Fibroblast of lung (primary cell): ENCODE measurements around the gene HAUS1. TPM values are rescaled to one million over a fixed set of nuclear protein-coding genes. Genes with fewer than 3 reads are reported as not detected.
A peak's percentile ranks its signal among the peaks of the same experiment; 100 is the strongest.

Source experiments
- DNase-seq, 2 donors: peaks; one replicate each; pipeline versions ENCODE4 v3.0.0 to v3.0.0-alpha.2; 2010; ENCODE audit warnings: low read depth in 2 of 2
- H2AFZ ChIP-seq: 2 replicates; pipeline ENCODE4 v1.5.1; 2012; ENCODE audit warnings: low read length, control low read depth, inconsistent platforms
- H3K27ac ChIP-seq: 2 replicates; pipeline ENCODE4 v1.5.1; 2011; ENCODE audit warnings: low read length, control low read depth; ENCODE audit not compliant: insufficient read depth
- H3K27me3 ChIP-seq: 2 replicates; pipeline ENCODE4 v1.5.1; 2011; ENCODE audit warnings: mild to moderate bottlenecking, low read length; ENCODE audit not compliant: control insufficient read depth, insufficient read depth
- H3K36me3 ChIP-seq: 2 replicates; pipeline ENCODE4 v1.5.1; 2011; ENCODE audit warnings: low read length; ENCODE audit not compliant: control insufficient read depth, insufficient read depth
- H3K4me1 ChIP-seq: 2 replicates; pipeline ENCODE4 v1.5.1; 2011; ENCODE audit warnings: low read length; ENCODE audit not compliant: control insufficient read depth, insufficient read depth; ENCODE audit errors: extremely low read depth
- H3K4me2 ChIP-seq: 2 replicates; pipeline ENCODE4 v1.5.1; 2011; ENCODE audit warnings: low read length, control low read depth; ENCODE audit not compliant: insufficient read depth; ENCODE audit errors: extremely low read depth
- H3K4me3 ChIP-seq, 4 experiments: fragments of 200-600 bp in 1 of 4; sonication (generic) in 1 of 4; replicated peaks in 1 of 4; 2 replicates each; pipeline ENCODE4 v1.5.1; 2011 to 2016; ENCODE audit warnings: low read length in 4 of 4, low read depth in 3 of 4, mild to moderate bottlenecking in 3 of 4, control low read depth in 2 of 4, inconsistent platforms in 1 of 4, mixed read lengths in 1 of 4; ENCODE audit not compliant: insufficient read depth in 1 of 4; ENCODE audit errors: control extremely low read depth in 1 of 4
- H3K79me2 ChIP-seq: 2 replicates; pipeline ENCODE4 v1.5.1; 2012; ENCODE audit warnings: mild to moderate bottlenecking, low read length, inconsistent platforms; ENCODE audit not compliant: control insufficient read depth, insufficient read depth
- H3K9ac ChIP-seq: 2 replicates; pipeline ENCODE4 v1.5.1; 2011; ENCODE audit warnings: mild to moderate bottlenecking, low read length, control low read depth; ENCODE audit not compliant: insufficient read depth
- H3K9me3 ChIP-seq: 2 replicates; pipeline ENCODE4 v1.5.1; 2012; ENCODE audit warnings: low read depth, low read length; ENCODE audit not compliant: control insufficient read depth, insufficient read depth
- H4K20me1 ChIP-seq: 2 replicates; pipeline ENCODE4 v1.5.1; 2011; ENCODE audit warnings: low read length; ENCODE audit not compliant: control insufficient read depth, insufficient read depth; ENCODE audit errors: extremely low read depth
- CTCF ChIP-seq, 2 donors: IDR thresholded peaks in 1 of 2; conservative IDR thresholded peaks in 1 of 2; 1 replicate in 1 of 2; 2 replicates in 1 of 2; pipeline ENCODE4 v1.5.1; 2011 to 2012; ENCODE audit warnings: low read length in 2 of 2, control low read depth in 1 of 2, inconsistent platforms in 1 of 2, low read depth in 1 of 2, mild to moderate bottlenecking in 1 of 2
- EZH2 ChIP-seq: IDR thresholded peaks from 2 replicates; pipeline ENCODE4 v1.5.1; 2012; ENCODE audit warnings: low read length, control low read depth, mild to moderate bottlenecking; ENCODE audit errors: missing control alignments
- polyA plus RNA-seq, 2 donors: library from polyadenylated mRNA; depleted of rRNA in 1 of 2; stranded (reverse) in 1 of 2; unstranded in 1 of 2; fragments of >200 nt; gene quantifications; 2 replicates each; pipeline ENCODE4 v1.2.1, GENCODE V29; 2011 to 2012; ENCODE audit warnings: missing spikeins in 1 of 2
- total RNA-seq: library from RNA; depleted of rRNA; stranded (reverse); fragments of >200 nt; gene quantifications from 2 replicates; pipeline ENCODE4 v1.2.1, GENCODE V29; 2014

HAUS1 gene
- total and polyA plus RNA-seq, 2 donors (not counting 1 experiment from before 2014, with no cell fraction given): 25.4 to 52.8 TPM

GRCh38 chr18:46155641-46156051, 51.5 kb downstream of the HAUS1 start:
- Histone ChIP-seq H3K9me3 (no peaks in the 10 kb centered on the region), H3K9ac (no peak overlapping the region), H3K4me2 (no peak overlapping the region), H4K20me1 (no peaks in the 10 kb centered on the region), H3K4me1 (peaks cover 12% of the 10 kb centered on the region), H3K27me3 (no peaks in the 10 kb centered on the region), H3K4me3 (no peak overlapping the region), H3K79me2 (no peaks in the 10 kb centered on the region), H3K27ac (no peak overlapping the region), H3K36me3 (no peaks in the 10 kb centered on the region), H2AFZ (no peak overlapping the region)
- peak; percentile 51 to 96 for DNase-seq
- TF ChIP-seq CTCF (conservative IDR thresholded peaks at IDR 0.05 in 1 of 2, IDR thresholded peaks at IDR 0.05 in 1 of 2; ENCODE audit: low read depth in 1 of 2, low read length in 2 of 2) (no peak), EZH2 (no peak)

- Histone ChIP-seq H3K4me2 (no peak overlapping the region), H3K27me3 (no peaks in the 10 kb centered on the region), H2AFZ (no peak overlapping the region), H3K27ac (no peak overlapping the region), H3K4me3 (no peak overlapping the region), H4K20me1 (no peaks in the 10 kb centered on the region), H3K9ac (no peak overlapping the region), H3K36me3 (no peaks in the 10 kb centered on the region), H3K79me2 (no peaks in the 10 kb centered on the region), H3K4me1 (peaks cover 12% of the 10 kb centered on the region), H3K9me3 (no peaks in the 10 kb centered on the region)
- TF ChIP-seq EZH2 (no peak), CTCF (conservative IDR thresholded peaks at IDR 0.05 in 1 of 2, IDR thresholded peaks at IDR 0.05 in 1 of 2; ENCODE audit: low read depth in 1 of 2, low read length in 2 of 2) (no peak)
- no peak for DNase-seq
Observed at GRCh38 chr18:46156124-46156745, 52.0 kb downstream of the HAUS1 start.

GRCh38 chr18:46156843-46157242, 52.7 kb downstream of the HAUS1 start:
- Histone ChIP-seq H3K36me3 (no peaks in the 10 kb centered on the region), H3K27me3 (no peaks in the 10 kb centered on the region), H3K27ac (no peak overlapping the region), H3K4me3 (no peak overlapping the region), H4K20me1 (no peaks in the 10 kb centered on the region), H2AFZ (no peak overlapping the region), H3K4me2 (no peak overlapping the region), H3K4me1 (peaks cover 12% of the 10 kb centered on the region), H3K79me2 (no peaks in the 10 kb centered on the region), H3K9me3 (no peaks in the 10 kb centered on the region), H3K9ac (no peak overlapping the region)
- TF ChIP-seq CTCF (conservative IDR thresholded peaks at IDR 0.05 in 1 of 2, IDR thresholded peaks at IDR 0.05 in 1 of 2; ENCODE audit: low read depth in 1 of 2, low read length in 2 of 2) (no peak), EZH2 (no peak)
- DNase-seq: no peak
